BE2C (cell line): ENCODE data around the gene SFSWAP.
A peak's percentile ranks its signal among the peaks of the same experiment; 100 is the strongest.

Source experiments
- DNase-seq: peaks from one replicate; pipeline ENCODE4 v3.0.0-alpha.2; 2020
- H3K27me3 ChIP-seq: fragments of 250-450 bp; sonication (Bioruptor Pico); 2 replicates; pipeline ENCODE4 v1.5.1; 2020; ENCODE audit warnings: mild to moderate bottlenecking
- H3K36me3 ChIP-seq: fragments of 250-450 bp; sonication (Bioruptor Pico); 2 replicates; pipeline ENCODE4 v1.5.1; 2020; ENCODE audit warnings: mild to moderate bottlenecking
- H3K4me1 ChIP-seq: fragments of 250-450 bp; sonication (Bioruptor Pico); 2 replicates; pipeline ENCODE4 v1.5.1; 2020
- H3K4me3 ChIP-seq: 2 replicates; pipeline ENCODE4 v1.5.1; 2011; ENCODE audit warnings: low read depth, low read length
- H3K9me3 ChIP-seq: fragments of 250-450 bp; sonication (Bioruptor Pico); 2 replicates; pipeline ENCODE4 v1.5.1; 2020
- CTCF ChIP-seq: IDR thresholded peaks from 2 replicates; pipeline ENCODE4 v1.5.1; 2012; ENCODE audit warnings: mild to moderate bottlenecking, low read depth, low read length

SFSWAP gene

GRCh38 chr12:131795064-131795463 is 84.2 kb downstream of the SFSWAP start:
- no peak for TF ChIP-seq CTCF
- Histone ChIP-seq H3K27me3 (no peaks in the 10 kb centered on the region), H3K9me3 (no peaks in the 10 kb centered on the region), H3K4me3 (no peak overlapping the region), H3K4me1 (no peaks in the 10 kb centered on the region), H3K36me3 (peaks cover 61% of the 10 kb centered on the region)
- no peak for DNase-seq

GRCh38 chr12:131795690-131796410 is 85.0 kb downstream of the SFSWAP start:
- Histone ChIP-seq H3K27me3 (no peaks in the 10 kb centered on the region), H3K4me1 (no peaks in the 10 kb centered on the region), H3K9me3 (no peaks in the 10 kb centered on the region), H3K36me3 (peaks cover 59% of the 10 kb centered on the region), H3K4me3 (no peak overlapping the region)
- TF ChIP-seq CTCF, result no peak
- DNase-seq, result no peak

GRCh38 chr12:131796411-131796736 is 85.5 kb downstream of the SFSWAP start:
- Histone ChIP-seq H3K4me1 (no peaks in the 10 kb centered on the region), H3K9me3 (no peaks in the 10 kb centered on the region), H3K4me3 (no peak overlapping the region), H3K36me3 (peaks cover 54% of the 10 kb centered on the region), H3K27me3 (no peaks in the 10 kb centered on the region)
- TF ChIP-seq CTCF, result no peak
- no peak for DNase-seq

GRCh38 chr12:131796754-131797587 is 86.1 kb downstream of the SFSWAP start:
- Histone ChIP-seq H3K4me3 (no peak overlapping the region), H3K36me3 (peaks cover 50% of the 10 kb centered on the region), H3K27me3 (no peaks in the 10 kb centered on the region), H3K4me1 (no peaks in the 10 kb centered on the region), H3K9me3 (no peaks in the 10 kb centered on the region)
- DNase-seq, result no peak
- peak; percentile 1; the same call in 1 of the 2 replicates for TF ChIP-seq CTCF

- TF ChIP-seq CTCF, result no peak; the same call in 1 of the 2 replicates
- peaks cover 50% of the 10 kb centered on the region for H3K36me3 ChIP-seq
These were observed 86.7 kb downstream of the SFSWAP start for GRCh38 chr12:131797588-131797934.

GRCh38 chr12:131799195-131799594 is 88.3 kb downstream of the SFSWAP start:
- DNase-seq, result no peak
- H3K27me3 ChIP-seq, result no peaks in the 10 kb centered on the region
- H3K36me3 ChIP-seq, result peaks cover 52% of the 10 kb centered on the region
- H3K9me3 ChIP-seq, result no peaks in the 10 kb centered on the region
- H3K4me1 ChIP-seq, result no peaks in the 10 kb centered on the region
- H3K4me3 ChIP-seq, result no peak overlapping the region
- no peak for TF ChIP-seq CTCF

More at GRCh38 chr12:131797588-131797934, 86.7 kb downstream of the SFSWAP start:
- Histone ChIP-seq H3K4me1 (no peaks in the 10 kb centered on the region), H3K9me3 (no peaks in the 10 kb centered on the region), H3K4me3 (no peak overlapping the region), H3K27me3 (no peaks in the 10 kb centered on the region)
- DNase-seq, result no peak
